GM12878 (cell line): ENCODE results near the gene AJUBA. TPM values are rescaled to one million over a fixed set of nuclear protein-coding genes. Genes with fewer than 3 reads are reported as not detected.

Experiments
- ATAC-seq: fragments of 200-7000 bp; cut with Tn5 transposase; 3 replicates; pipeline ENCODE4 v1.9.1; 2020; ENCODE audit warnings: mild to moderate bottlenecking, moderate library complexity
- BruUV-seq: library from RNA; stranded (reverse); fragments of 400-500 nt; replicated peaks from 2 replicates; lab custom pipeline; 2021; lab: Mats Ljungman, UMichigan
- CTCF ChIA-PET: fragments of 300-600 bp; sonication (Branson Sonifier 250); formaldehyde crosslinking; extraction: SDS; loops from one replicate; lab custom pipeline; 2021; ENCODE audit warnings: inconsistent platforms; lab: Yijun Ruan, JAX
- POLR2A ChIA-PET: fragments of 350-600 bp; formaldehyde crosslinking; extraction: SDS; loops from one replicate; lab custom pipeline; 2021; ENCODE audit warnings: inconsistent platforms; lab: Charles Lee
- RAD21 ChIA-PET: fragments of 300-600 bp; sonication (Branson Sonifier 250); formaldehyde crosslinking; loops from one replicate; lab custom pipeline; 2023; ENCODE audit warnings: antibody characterized with exemption; ENCODE audit not compliant: unreplicated experiment; lab: Charles Lee
- SMC1A ChIA-PET: fragments of 300-600 bp; sonication (Branson Sonifier 250); formaldehyde crosslinking; loops from one replicate; lab custom pipeline; 2023; ENCODE audit not compliant: unreplicated experiment, uncharacterized antibody; lab: Charles Lee
- DNase-seq: peaks from one replicate; pipeline ENCODE4 v3.0.0-alpha.2; 2011; ENCODE audit warnings: low read depth, low spot score
- FAIRE-seq: peaks from 3 replicates; lab custom pipeline; 2011; peaks lifted over from hg19 to GRCh38; lab: Jason Lieb, UNC
- H2AFZ ChIP-seq: 2 replicates; pipeline ENCODE4 v1.6.0; 2011; ENCODE audit warnings: low read depth, low read length, control low read depth; ENCODE audit not compliant: control insufficient read depth
- H3K27ac ChIP-seq: 2 replicates; pipeline ENCODE4 v1.5.1; 2011; ENCODE audit warnings: control low read depth; ENCODE audit not compliant: control insufficient read depth, insufficient read depth
- H3K27me3 ChIP-seq, 2 experiments: replicated peaks in 1 of 2; 2 replicates each; pipeline versions ENCODE4 v1.6.0 to v1.6.1; 2011; ENCODE audit warnings: low read length in 1 of 2; ENCODE audit not compliant: control insufficient read depth in 2 of 2, insufficient read depth in 2 of 2
- H3K36me3 ChIP-seq, 2 experiments: 2 replicates each; pipeline ENCODE4 v1.5.1; 2011; ENCODE audit warnings: low read length in 1 of 2; ENCODE audit not compliant: control insufficient read depth in 2 of 2, insufficient read depth in 2 of 2
- H3K4me1 ChIP-seq: 2 replicates; pipeline ENCODE4 v1.6.1; 2011; ENCODE audit warnings: mild to moderate bottlenecking, low read length, moderate library complexity, mixed read lengths; ENCODE audit not compliant: control insufficient read depth, insufficient read depth
- H3K4me2 ChIP-seq: 2 replicates; pipeline ENCODE4 v1.6.0; 2011; ENCODE audit warnings: control low read depth; ENCODE audit not compliant: control insufficient read depth, insufficient read depth
- H3K4me3 ChIP-seq: fragments of 200-600 bp; sonication (generic); 2 replicates; pipeline ENCODE4 v1.5.1; 2016
- H3K79me2 ChIP-seq: 2 replicates; pipeline ENCODE4 v1.6.0; 2011; ENCODE audit warnings: low read length; ENCODE audit not compliant: control insufficient read depth, insufficient read depth
- H3K9ac ChIP-seq: 2 replicates; pipeline ENCODE4 v1.8.0; 2011; ENCODE audit warnings: low read length, control low read depth, mixed read lengths; ENCODE audit not compliant: control insufficient read depth, insufficient read depth
- H3K9me3 ChIP-seq: replicated peaks from 3 replicates; pipeline ENCODE4 v1.5.1; 2011; ENCODE audit warnings: mild to moderate bottlenecking, low read length; ENCODE audit not compliant: control insufficient read depth, insufficient read depth
- H4K20me1 ChIP-seq: 2 replicates; pipeline ENCODE4 v1.6.0; 2011; ENCODE audit not compliant: control insufficient read depth, insufficient read depth
- BACH1 ChIP-seq: fragments of 450-650 bp; IDR thresholded peaks from 2 replicates; pipeline ENCODE4 v1.6.1; 2017; ENCODE audit warnings: mild to moderate bottlenecking, borderline replicate concordance
- BCLAF1 ChIP-seq: fragments of 450-650 bp; IDR thresholded peaks from 2 replicates; pipeline ENCODE4 v1.6.1; 2017; ENCODE audit warnings: antibody characterized with exemption, mild to moderate bottlenecking, moderate library complexity
- CTCF ChIP-seq, 3 experiments: IDR thresholded peaks in 2 of 3; conservative IDR thresholded peaks in 1 of 3; 2 replicates each; pipeline ENCODE4 v1.5.1; 2011; ENCODE audit warnings: low read depth in 3 of 3, low read length in 3 of 3, mild to moderate bottlenecking in 3 of 3, control low read depth in 2 of 3, moderate library complexity in 2 of 3, inconsistent platforms in 1 of 3, mixed read lengths in 1 of 3; ENCODE audit not compliant: control insufficient read depth in 2 of 3, insufficient read depth in 1 of 3; ENCODE audit errors: extremely low read depth in 1 of 3
- EED ChIP-seq: sonication (generic); IDR thresholded peaks from 2 replicates; pipeline ENCODE4 v1.6.1; 2016; ENCODE audit warnings: antibody characterized with exemption, low read depth
- EP300 ChIP-seq, 2 experiments: fragments of 150-350 bp in 1 of 2; IDR thresholded peaks; 2 replicates each; pipeline ENCODE4 v1.6.1; 2011 to 2012; ENCODE audit warnings: low read depth in 2 of 2, low read length in 2 of 2, borderline replicate concordance in 1 of 2, improper control_type of control experiment in 1 of 2, inconsistent platforms in 1 of 2; ENCODE audit not compliant: control insufficient read depth in 1 of 2
- GATAD2B ChIP-seq: fragments of 450-650 bp; conservative IDR thresholded peaks from 2 replicates; pipeline ENCODE4 v1.6.1; 2017; ENCODE audit warnings: low read depth, mild to moderate bottlenecking, moderate library complexity
- MEF2B ChIP-seq: fragments of 450-650 bp; IDR thresholded peaks from 2 replicates; pipeline ENCODE4 v1.6.1; 2018; ENCODE audit warnings: mild to moderate bottlenecking, moderate library complexity; ENCODE audit not compliant: partially characterized antibody, poor library complexity, severe bottlenecking
- MTA3 ChIP-seq: IDR thresholded peaks from 2 replicates; pipeline ENCODE4 v1.6.1; 2012; ENCODE audit warnings: low read length, inconsistent platforms, borderline replicate concordance
- NR2C1 ChIP-seq: fragments of 450-650 bp; IDR thresholded peaks from 2 replicates; pipeline ENCODE4 v1.6.1; 2017; ENCODE audit warnings: antibody characterized with exemption, mild to moderate bottlenecking, moderate library complexity
- RELA ChIP-seq: fragments of 450-650 bp; IDR thresholded peaks from 2 replicates; pipeline ENCODE4 v1.8.0; 2014; ENCODE audit warnings: borderline replicate concordance; ENCODE audit not compliant: partially characterized antibody
- SIX5 ChIP-seq: IDR thresholded peaks from 2 replicates; pipeline ENCODE4 v1.6.1; 2011; ENCODE audit warnings: mild to moderate bottlenecking, low read depth, low read length, moderate library complexity; ENCODE audit not compliant: severe bottlenecking
- TCF12 ChIP-seq: IDR thresholded peaks from 2 replicates; pipeline ENCODE4 v1.6.1; 2011; ENCODE audit warnings: low read depth, mild to moderate bottlenecking, low read length
- ZBTB11 ChIP-seq: fragments of 450-650 bp; formaldehyde crosslinking; IDR thresholded peaks from 2 replicates; pipeline ENCODE4 v1.5.0; 2022; ENCODE audit warnings: mild to moderate bottlenecking, missing genetic modification characterization
- WGBS: methylation state at CpG from one replicate; pipeline ENCODE4 v1.1.6; 2016; ENCODE audit warnings: low lambda C conversion rate; ENCODE audit not compliant: insufficient replicate concordance, insufficient coverage; ENCODE audit errors: missing lambda C conversion rate; 5-methylcytosine and 5-hydroxymethylcytosine counted together
- in situ Hi-C: fragments of 300-500 bp; cut with MboI; formaldehyde crosslinking; loops from 9 replicates; pipeline ENCODE4 v1.14.3; 2018; ENCODE audit warnings: mixed read lengths
- intact Hi-C: fragments of 100-400 bp; cut with micrococcal nuclease; formaldehyde crosslinking; loops from one replicate; pipeline ENCODE4 v1.14.2; 2022; ENCODE audit not compliant: unreplicated experiment
- polyA plus RNA-seq, 11 experiments: library from polyadenylated mRNA; depleted of rRNA in 4 of 11; unstranded in 6 of 11; stranded (reverse) in 5 of 11; fragments of >200 nt; fragmentation: Nextera tagmentation in 4 of 11; fragmentation: Illumina TruSeq in 1 of 11; extraction: Ambion mirVana in 4 of 11; extraction: Trizol in 1 of 11; gene quantifications; 1 replicate in 1 of 11; 2 replicates in 10 of 11; pipeline versions ENCODE4 v1.2.1 to v1.2.3, GENCODE V29; 2011 to 2016; ENCODE audit warnings: inconsistent platforms in 2 of 11, missing spikeins in 2 of 11, low read depth in 1 of 11
- total RNA-seq, 4 experiments: library from RNA; depleted of rRNA in 3 of 4; stranded (reverse); fragments of >200 nt in 3 of 4; fragmentation: Illumina TruSeq in 1 of 4; extraction: Trizol in 1 of 4; gene quantifications; 2 replicates each; pipeline versions ENCODE4 v1.2.1 to v1.2.3, GENCODE V29; 2013 to 2021

AJUBA gene
- total and polyA plus RNA-seq, 10 of the 15 experiments (the other 5 are each of a cell fraction or from before 2014, with no cell fraction given) = 0.03 to 18.1 (median 0.36) TPM; not detected in 1

GRCh38 chr14:23009939-23010726 lies 27.8 kb upstream of the AJUBA start, which contains the start of gene C14orf93:
C14orf93 (minus strand) TSS chr14:23010143; CDS start chr14:22999023, 11,120 bp downstream.
- Histone ChIP-seq H3K36me3 (no peaks in the 10 kb centered on the region), H3K9me3 (no peaks in the 10 kb centered on the region), H3K27ac (peak within 1 kb of the TSS; percentile 82), H3K27me3 (no peaks in the 10 kb centered on the region), H3K4me2 (peak within 1 kb of the TSS; percentile 98), H2AFZ (peak within 1 kb of the TSS; percentile 85), H3K4me3 (peak within 1 kb of the TSS; percentile 76), H3K4me1 (peaks cover 21% of the 10 kb centered on the region), H3K79me2 (peaks cover 9% of the 10 kb centered on the region), H3K9ac (peak within 1 kb of the TSS; percentile 84), H4K20me1 (no peaks in the 10 kb centered on the region)
- FAIRE-seq (peak; percentile 35), ATAC-seq (peak; percentile 62), DNase-seq (no peak)
- WGBS = 2% methylated on average over 18 of the region's 40 CpGs
- CTCF ChIA-PET = interaction anchor here (0.9 to 1.7 kb wide), 4 partner anchors 19 to 61 kb away, joined by 3 to 5 read pairs (median 3); no protein-coding TSS in a partner anchor
- POLR2A ChIA-PET = interaction anchor here (0.7 to 1.1 kb wide), 2 partner anchors 10 to 270 kb away, joined by 3 to 7 read pairs; no protein-coding TSS in a partner anchor
- in situ Hi-C loops (no loop called here), intact Hi-C loops (no loop called here)
- RAD21 ChIA-PET = interaction anchor here (0.6 to 1.4 kb wide), 4 partner anchors 10 to 24 kb away, joined by 3 to 5 read pairs (median 4); no protein-coding TSS in a partner anchor
- SMC1A ChIA-PET = interaction anchor here (0.6 to 1.9 kb wide), 6 partner anchors 10 to 37 kb away, joined by 3 to 5 read pairs (median 4); no protein-coding TSS in a partner anchor
- BruUV-seq = no TSS peak
- no peak for TF ChIP-seq EED
- TF ChIP-seq SIX5 = no peak
- 0 out of 2 replicates have a peak, but pooled peaks have one; percentile 18 for TF ChIP-seq TCF12
- TF ChIP-seq EP300 (IDR thresholded peaks at IDR 0.05; ENCODE audit: borderline replicate concordance in 1 of 2, control insufficient read depth in 1 of 2, low read depth in 2 of 2, low read length in 2 of 2) = no peak
- TF ChIP-seq NR2C1 = 0 out of 2 replicates have a peak, but pooled peaks have one; percentile 27
- TF ChIP-seq GATAD2B = peak; percentile 84
- no peak for TF ChIP-seq MTA3
- peak; percentile 9 for TF ChIP-seq RELA
- TF ChIP-seq BACH1 = peak; percentile 49; the same call in 1 of the 2 replicates
- TF ChIP-seq CTCF (IDR thresholded peaks at IDR 0.05 in 2 of 3, conservative IDR thresholded peaks at IDR 0.05 in 1 of 3; ENCODE audit: control insufficient read depth in 2 of 3, extremely low read depth in 1 of 3, insufficient read depth in 1 of 3, low read depth in 3 of 3, low read length in 3 of 3) = no peak
- no peak for TF ChIP-seq BCLAF1
- TF ChIP-seq MEF2B = no peak
- no peak for TF ChIP-seq ZBTB11 (CRISPR knock-in tag)
